Activated CD4-positive, alpha-beta T cell treated with anti-CD3 and anti-CD28 coated beads, Interleukin-2, Interleukin-6, amounts not matched to agents 100 ng/mL and 50 ng/mL, durations not matched to agents 16 hours and 8 hours (primary cell): ENCODE measurements around the gene FAM131C.
"Not testable (repeated sequence)": the region's sequence is repeated elsewhere in the genome, so short reads cannot be mapped to it uniquely, and the experiment has no call there.

Experiments
- DNase-seq: peaks from one replicate; pipeline ENCODE4 v3.0.0-alpha.2; 2020

The FAM131C gene

DNA sequence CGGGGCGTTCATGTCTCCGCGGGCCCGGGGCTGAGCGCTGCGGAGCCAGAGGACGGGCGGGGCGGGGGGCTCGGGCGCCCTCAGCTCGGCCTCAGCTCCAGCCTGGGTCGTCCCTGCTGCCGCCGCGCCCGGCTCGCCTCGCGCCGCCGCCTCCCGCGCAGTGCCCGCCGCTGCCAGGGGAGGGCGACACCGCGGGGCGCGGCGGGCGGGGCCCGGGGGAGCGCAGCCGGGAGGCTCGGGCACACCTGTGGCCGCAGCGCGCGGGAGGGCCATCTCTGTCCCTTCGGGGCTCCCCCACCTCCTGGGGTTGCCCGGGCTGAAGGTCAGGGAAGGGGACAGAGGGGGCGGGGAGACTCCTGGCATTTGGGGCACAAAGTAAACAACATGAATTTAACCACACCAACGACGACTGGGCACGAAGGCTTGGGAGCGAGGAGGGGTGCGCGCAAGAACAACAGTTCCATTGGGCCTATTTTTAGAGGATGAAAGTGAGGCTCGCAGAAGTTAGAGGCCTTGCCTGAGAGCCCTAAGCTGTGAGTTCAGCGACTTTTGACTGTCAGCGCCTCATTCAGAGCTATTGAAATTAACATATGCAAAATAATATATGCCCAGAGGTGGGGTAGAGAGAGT, at the start of gene FAM131C:
Gene FAM131C (minus strand): TSS at position 162 of the 630 bp plus-strand sequence. CDS start 209 bp downstream, outside the sequence.
- peak; percentile 44 for DNase-seq

GRCh38 chr1:16122916-16123315, 49.5 kb upstream of the FAM131C start:
- peak; percentile 43 for DNase-seq

- no peak for DNase-seq
Measured at GRCh38 chr1:16122350-16122881, 49.0 kb upstream of the FAM131C start.

DNA sequence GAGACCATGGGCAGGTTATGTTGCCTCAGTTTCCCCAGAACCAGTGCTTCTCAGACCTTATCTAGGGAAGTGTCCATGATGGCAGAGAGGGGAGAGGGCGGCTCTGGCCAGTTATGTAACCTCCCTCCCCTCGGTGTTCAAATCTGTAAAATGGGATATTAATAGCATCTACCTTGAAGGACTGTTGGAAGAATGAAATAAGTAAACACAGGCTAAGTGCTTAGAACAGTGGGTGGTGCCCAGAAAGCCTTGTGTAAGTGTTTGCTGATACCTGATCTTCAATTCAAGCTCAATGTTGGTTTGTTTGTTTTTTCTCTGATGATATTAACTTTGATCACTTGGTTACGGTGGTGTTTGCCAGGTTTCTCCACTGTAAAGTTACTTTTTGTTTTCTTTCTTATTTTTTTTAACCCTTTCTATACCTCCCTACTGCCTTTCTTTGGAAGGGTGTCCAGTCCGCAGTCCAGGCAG, 47.5 kb upstream of the FAM131C start:
- no peak for DNase-seq

GRCh38 chr1:16120407-16120806, 47.0 kb upstream of the FAM131C start:
- no peak for DNase-seq

GRCh38 chr1:16119926-16120325, 46.5 kb upstream of the FAM131C start:
- no peak for DNase-seq

GRCh38 chr1:16119504-16119903, 46.1 kb upstream of the FAM131C start:
- no peak for DNase-seq

- no peak for DNase-seq
Measured at GRCh38 chr1:16118706-16119105, 45.3 kb upstream of the FAM131C start.

DNA sequence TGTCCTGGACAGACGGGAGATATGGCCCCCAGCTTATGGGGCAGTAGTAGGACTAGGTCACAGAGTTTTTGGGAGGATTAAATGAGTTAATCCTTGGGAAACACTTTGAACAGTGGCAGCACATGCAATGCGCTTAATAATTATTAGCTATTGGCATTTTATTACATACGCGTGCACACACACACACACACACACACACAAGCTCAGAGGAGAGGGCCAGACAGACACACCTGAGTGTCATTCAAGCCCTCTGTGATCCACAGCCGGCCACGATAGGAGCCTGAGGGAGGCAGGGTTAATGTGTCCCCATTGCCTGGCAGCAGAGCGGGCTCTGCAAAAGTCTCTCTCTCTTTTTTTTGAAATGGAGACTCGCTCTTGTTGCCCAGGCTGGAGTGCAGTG, 44.5 kb upstream of the FAM131C start:
- no peak for DNase-seq

DNA sequence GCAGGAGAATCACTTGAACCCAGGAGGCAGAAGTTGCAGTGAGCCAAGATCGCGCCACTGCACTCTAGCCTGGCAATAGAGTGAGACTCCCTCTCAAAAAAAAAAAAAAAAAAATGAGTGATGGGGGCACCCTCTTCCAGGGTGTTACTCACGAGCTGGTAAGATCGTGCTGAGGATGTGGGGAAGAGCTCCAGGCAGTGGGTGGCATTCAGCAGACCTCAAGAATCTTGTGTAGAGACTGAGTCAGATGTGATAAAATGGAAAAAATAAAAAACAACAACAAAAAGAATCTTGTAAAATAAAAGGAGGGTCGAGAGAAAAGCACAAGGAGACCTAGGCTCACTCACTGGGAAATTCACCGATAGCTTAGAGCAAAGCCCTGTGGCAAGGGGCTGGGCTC, 43.9 kb upstream of the FAM131C start:
- no peak for DNase-seq

DNA sequence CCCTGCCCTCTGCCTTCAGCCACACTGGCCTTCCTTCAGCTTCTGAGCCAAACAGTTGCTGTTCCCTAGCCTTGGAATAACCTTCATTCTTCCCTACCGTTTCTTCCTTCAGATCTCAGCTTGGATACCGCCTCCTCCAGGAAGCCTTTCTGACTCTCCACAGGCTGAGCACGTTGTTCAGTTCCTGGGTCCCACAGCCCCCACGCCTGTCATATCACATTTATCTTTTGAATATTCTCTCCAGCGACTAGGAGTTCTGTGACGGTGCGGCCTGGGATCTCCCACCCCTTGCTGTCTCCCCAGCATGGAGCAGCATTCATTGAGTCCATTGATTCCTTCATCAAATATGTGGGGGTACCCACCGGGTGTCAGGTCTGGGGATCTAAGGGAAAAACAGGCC, 43.2 kb upstream of the FAM131C start:
- no peak for DNase-seq

DNA sequence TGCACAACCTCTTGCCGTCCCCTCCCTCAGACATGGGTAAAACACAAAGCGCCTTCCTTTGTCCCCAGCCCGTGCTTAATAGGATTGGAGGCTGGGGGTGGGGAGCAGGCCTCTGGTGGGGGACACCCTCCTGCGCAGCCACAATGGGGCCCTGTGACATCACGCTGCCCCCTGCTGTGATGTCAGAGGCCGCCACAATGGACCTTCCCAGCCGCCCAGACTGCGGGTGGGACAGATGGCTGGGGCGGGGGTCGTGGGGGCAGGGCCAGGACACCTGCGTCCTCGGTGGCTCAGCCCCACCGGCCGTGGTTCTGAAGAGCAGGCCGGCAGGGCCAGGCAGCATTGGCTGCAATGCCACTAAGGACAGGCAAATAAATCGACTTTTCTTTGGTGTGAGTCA, 42.6 kb upstream of the FAM131C start:
- DNase-seq: no peak

DNA sequence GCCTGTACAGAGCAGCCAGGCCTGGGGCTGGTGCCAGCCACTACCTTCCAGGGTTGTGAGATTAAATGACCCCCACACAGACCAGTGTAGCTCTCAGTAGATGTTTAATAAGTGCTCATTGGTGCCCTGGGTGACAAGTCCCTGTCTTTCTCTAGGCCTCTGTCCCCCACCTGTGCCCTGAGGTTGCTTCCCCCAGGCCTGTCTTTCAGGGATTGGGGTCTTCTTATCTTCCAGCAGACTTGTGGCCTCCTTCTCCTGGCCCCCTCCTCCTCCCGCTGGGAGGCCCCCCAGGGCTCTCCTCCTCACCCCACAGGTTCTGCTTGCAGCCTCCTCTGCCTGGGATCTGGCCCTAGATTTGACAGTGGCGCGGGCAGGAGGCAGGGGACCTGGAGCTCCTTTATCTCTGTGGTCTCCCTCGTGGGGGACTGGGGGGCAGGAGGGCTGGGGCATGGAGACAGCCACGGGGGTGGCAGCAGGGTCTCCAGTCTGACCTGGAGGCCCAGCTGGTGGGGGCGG, 42.1 kb upstream of the FAM131C start:
- DNase-seq: no peak

- DNase-seq: no peak
Measured at GRCh38 chr1:16114527-16115467, 41.3 kb upstream of the FAM131C start.

DNA sequence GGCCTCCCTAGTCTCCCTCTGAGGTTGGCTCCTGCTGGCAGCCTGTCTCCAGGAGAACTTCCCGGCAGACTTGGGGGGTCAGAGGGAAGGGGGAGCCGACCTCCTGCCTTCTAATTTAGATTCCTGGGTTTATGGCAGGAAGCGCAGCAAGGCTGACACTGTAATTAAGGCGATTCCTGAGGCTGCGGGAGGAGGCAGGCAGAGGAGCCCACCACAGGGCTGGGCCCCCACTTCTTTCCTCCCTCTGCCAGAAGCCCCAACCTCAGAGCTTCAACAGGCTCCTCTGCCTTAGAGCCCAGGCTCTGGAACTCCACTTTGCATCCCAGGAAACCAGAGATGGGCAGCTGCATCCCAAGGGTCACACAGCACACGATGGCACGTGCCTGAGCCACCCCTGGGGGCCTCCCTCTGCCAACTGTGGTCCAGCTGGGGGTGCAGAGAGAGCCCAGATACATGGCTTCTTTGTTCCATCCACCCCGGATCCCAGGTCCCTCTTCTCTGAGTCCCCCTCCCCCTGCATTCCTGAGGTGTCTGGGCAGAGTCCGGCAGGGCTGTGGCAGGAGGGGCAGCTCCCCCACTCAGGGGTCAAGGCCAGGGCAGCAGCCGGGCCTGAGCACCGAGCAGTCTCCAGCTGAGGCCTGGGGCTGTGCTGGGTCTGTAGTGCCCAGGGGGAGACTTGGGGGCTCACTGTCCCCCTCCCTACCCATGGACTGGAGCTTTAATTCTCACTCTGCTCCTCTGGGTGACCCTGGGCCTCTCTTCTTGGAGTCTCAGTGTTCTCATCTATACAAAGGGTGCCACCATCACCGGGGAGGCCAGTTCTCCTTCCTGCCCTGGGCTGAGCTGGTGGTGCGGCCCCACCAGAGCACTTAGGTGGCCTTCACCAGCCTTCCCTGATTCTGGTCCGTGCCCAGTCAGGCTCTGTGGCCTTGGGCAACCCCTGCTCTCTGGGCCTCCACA, 39.4 kb upstream of the FAM131C start:
- DNase-seq: no peak

DNA sequence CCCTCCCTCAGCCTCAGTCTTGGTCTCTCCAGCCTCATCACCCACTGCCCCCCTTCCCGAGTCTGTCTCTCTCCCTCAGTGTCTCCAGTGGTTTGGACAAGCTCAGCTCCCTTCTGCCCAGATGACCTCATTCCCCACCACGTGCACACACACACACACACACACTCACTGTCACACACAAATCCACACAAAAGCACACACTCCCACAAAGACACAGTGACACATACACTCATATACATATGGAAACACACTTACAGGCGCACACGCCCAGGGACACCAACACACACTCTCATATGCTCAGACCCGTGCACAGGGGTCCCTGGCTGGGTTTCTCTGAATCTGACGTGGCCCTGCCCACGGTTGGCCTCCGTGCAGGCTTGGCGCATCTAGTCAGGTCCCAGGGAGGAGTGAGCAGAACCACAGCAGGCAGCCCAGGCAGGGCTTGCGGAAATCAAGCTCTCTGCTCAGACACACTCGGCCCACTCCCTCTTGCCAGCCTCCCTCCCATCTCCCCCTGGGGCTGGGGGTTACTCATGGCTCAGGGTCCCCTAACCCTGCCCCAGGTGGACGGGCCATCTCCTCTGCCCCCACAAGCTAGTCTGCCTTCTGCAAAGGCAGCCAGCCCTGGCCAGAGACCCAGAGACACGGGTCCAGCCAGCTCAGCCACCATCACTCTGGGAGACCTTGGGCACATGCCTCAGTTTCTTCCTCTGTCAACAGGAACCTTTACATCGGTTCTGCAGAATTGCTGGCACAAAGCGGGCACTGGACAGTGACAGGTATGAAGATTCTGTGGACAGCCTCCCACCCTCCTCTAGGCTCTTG, 38.5 kb upstream of the FAM131C start:
- no peak for DNase-seq

GRCh38 chr1:16110884-16111283, 37.4 kb upstream of the FAM131C start:
- DNase-seq: no peak

- DNase-seq: no peak
Measured at GRCh38 chr1:16110456-16110855, 37.0 kb upstream of the FAM131C start.

GRCh38 chr1:16109571-16109970, 36.1 kb upstream of the FAM131C start:
- DNase-seq: no peak

DNA sequence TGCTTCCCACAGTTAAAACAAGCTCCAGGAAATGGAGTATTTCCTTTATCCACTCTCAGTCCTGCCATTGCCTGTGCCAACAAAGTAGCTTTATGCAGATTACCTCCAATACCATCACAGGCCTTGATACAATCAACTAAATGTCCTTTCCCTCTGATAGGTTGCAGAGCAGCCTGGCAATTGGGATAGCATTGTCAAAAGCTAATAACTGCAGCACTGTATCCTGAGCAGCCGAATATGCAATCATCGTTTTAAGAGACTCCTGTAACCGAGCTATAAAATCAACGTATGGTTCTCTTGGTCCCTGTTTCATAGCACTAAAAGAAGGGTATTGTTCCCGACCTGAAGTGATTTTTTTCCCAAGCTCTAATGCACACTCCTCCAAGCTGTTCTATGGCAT, 33.6 kb upstream of the FAM131C start:
- DNase-seq: not testable (repeated sequence)

GRCh38 chr1:16101623-16102022, 28.2 kb upstream of the FAM131C start:
- no peak for DNase-seq
